ENCODE measurements around the gene LARGE1.

LARGE1 gene

DNA sequence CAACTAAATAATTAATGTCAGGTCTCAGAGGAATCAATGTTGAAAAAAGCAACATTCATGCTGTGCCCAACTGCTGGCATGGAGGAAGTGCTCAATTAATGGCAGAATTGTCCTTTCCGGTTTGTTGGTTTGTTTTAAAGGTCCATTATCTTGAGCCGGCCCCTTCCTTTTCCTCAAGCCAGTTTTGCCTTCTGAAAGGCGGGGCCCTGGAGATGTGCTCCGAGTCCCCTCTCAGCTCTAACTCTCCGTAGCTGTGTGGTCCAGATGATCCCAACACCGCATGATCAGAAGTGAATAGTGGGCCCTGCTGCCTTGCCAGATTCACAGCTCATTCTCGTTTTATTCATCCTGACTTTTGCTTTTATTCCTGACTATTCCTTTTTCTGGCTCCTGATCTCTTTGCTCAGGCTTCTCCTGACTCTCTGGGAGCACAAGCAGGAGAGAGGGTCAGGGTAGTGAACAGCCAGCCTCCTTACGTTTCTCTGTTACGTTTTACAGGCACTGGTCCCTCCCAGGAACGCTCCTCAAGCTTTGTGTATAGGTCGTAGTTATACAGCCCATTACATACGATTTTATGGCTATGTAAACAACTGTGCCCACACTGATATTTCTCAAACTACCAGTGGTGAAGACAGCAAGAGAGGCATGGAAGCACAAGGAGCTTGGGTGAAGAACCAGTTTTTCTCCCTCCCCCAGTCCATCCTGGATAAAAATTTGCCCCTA is 265.9 kb downstream of the LARGE1 start:
- no peak for DNase-seq (ENCODE audit: low read depth)
- TF ChIP-seq, protein P1, sequence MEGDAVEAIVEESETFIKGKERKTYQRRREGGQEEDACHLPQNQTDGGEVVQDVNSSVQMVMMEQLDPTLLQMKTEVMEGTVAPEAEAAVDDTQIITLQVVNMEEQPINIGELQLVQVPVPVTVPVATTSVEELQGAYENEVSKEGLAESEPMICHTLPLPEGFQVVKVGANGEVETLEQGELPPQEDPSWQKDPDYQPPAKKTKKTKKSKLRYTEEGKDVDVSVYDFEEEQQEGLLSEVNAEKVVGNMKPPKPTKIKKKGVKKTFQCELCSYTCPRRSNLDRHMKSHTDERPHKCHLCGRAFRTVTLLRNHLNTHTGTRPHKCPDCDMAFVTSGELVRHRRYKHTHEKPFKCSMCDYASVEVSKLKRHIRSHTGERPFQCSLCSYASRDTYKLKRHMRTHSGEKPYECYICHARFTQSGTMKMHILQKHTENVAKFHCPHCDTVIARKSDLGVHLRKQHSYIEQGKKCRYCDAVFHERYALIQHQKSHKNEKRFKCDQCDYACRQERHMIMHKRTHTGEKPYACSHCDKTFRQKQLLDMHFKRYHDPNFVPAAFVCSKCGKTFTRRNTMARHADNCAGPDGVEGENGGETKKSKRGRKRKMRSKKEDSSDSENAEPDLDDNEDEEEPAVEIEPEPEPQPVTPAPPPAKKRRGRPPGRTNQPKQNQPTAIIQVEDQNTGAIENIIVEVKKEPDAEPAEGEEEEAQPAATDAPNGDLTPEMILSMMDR (IDR thresholded peaks at IDR 0.05; ENCODE audit: low read depth, low read length): no peak
- no peak for TF ChIP-seq MYC (IDR thresholded peaks at IDR 0.05; ENCODE audit: low read depth, low read length)
- no peak overlapping the region for H3K4me3 ChIP-seq (ENCODE audit: low read depth, low read length)

DNA sequence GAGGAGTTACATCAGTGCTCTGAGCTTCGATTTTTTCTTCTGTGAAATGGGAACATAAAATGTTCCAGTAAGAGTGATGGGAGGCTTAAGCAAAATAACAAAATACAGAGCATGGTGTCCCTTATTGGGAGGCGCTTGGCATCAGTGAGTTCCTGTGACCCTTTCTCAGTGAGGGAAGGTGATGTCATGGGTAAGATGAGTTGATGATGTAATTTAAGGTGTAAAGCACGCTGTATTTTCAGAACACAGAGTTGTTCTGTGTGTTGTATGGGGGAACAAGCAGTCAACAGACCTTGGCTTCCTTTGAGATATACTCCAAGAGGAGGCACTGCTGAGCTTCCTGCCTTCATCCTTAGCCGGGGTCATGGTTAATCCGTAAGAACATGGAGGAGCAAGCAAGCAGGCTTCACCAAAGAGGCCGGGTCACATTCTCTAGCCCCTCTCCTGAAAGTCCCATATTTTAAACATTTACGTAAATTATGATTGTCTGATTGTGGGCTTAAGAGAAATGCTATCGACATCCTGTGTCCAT is 266.7 kb downstream of the LARGE1 start:
- TF ChIP-seq, protein P2, sequence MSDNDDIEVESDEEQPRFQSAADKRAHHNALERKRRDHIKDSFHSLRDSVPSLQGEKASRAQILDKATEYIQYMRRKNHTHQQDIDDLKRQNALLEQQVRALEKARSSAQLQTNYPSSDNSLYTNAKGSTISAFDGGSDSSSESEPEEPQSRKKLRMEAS (IDR thresholded peaks at IDR 0.05; ENCODE audit: low read depth, low read length): no peak
- no peak for TF ChIP-seq POLR2A (IDR thresholded peaks at IDR 0.05; ENCODE audit: extremely low read depth, insufficient read length)
- TF ChIP-seq, protein P1 (IDR thresholded peaks at IDR 0.05; ENCODE audit: low read depth, low read length): no peak
- TF ChIP-seq MYC (IDR thresholded peaks at IDR 0.05; ENCODE audit: low read depth, low read length): no peak
- no peak for DNase-seq (ENCODE audit: low read depth)
- no peak overlapping the region for H3K4me3 ChIP-seq (ENCODE audit: low read depth, low read length)

DNA sequence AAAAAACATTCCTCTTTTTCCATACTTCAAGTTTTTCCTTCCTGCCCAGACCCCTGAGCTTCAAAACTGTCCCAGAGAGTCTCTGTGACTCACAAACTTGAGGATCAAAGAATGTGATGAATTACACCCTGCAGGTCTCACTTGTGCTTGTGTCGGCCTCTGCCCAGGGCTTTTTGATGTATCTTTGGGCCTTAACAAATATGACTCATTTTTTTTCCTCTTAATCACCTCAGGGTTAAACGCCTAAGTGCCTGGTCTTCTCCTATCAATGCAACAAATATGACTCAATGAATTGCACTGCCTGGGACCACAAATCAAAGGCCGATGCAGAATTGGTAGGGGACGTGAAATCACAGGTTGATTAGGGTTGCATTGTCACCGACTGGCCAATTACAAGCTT is 267.7 kb downstream of the LARGE1 start:
- TF ChIP-seq, protein P1 (IDR thresholded peaks at IDR 0.05; ENCODE audit: low read depth, low read length): no peak
- TF ChIP-seq POLR2A (IDR thresholded peaks at IDR 0.05; ENCODE audit: extremely low read depth, insufficient read length) (no peak), MYC (IDR thresholded peaks at IDR 0.05; ENCODE audit: low read depth, low read length) (no peak)
- TF ChIP-seq, protein P2 (IDR thresholded peaks at IDR 0.05; ENCODE audit: low read depth, low read length): no peak
- no peak overlapping the region for H3K4me3 ChIP-seq (ENCODE audit: low read depth, low read length)
- no peak for DNase-seq (ENCODE audit: low read depth)

DNA sequence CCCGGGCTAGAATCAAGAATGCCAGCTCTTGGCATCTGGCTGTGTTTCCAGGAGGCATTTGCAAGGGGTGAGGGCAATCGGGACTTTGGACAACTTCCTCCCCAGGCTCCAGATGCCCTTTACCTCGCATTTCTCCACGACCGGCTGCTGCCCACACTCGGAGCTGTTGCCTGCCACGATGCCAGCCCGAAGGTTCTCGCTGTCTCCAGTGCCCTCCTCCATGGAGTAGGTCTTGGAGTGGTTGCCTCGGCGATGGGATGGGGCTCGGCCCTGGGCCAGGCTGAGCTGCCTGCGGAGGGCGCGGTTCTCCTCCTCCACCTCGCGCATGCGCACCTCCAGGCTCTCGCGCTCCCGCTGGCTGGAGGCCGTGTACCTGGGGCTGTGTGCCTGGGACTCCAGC is 270.0 kb downstream of the LARGE1 start:
- no peak overlapping the region for H3K4me3 ChIP-seq (ENCODE audit: low read depth, low read length)
- TF ChIP-seq MYC (IDR thresholded peaks at IDR 0.05; ENCODE audit: low read depth, low read length) (no peak), POLR2A (IDR thresholded peaks at IDR 0.05; ENCODE audit: extremely low read depth, insufficient read length) (no peak)
- TF ChIP-seq, protein P1 (IDR thresholded peaks at IDR 0.05; ENCODE audit: low read depth, low read length): no peak
- TF ChIP-seq, protein P2 (IDR thresholded peaks at IDR 0.05; ENCODE audit: low read depth, low read length): no peak
- no peak for DNase-seq (ENCODE audit: low read depth)

DNA sequence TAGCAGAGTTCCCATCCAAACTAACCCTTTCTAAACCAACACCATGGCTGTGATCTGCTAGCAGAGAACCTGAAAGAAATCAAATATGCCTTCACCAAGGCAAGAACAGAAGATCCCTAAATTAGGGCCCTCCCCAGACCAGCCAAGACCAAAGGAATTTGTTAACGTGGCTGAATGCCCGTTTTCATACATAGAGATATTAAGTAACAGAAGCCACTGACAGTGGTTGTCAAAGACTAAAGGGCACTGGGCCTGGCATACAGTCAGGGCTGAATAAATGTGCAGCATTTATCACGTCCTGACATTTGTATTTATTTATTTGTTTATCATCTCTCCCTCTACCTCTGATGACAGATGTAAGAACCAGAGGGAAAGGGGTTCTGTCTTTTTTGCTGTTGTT is 271.8 kb downstream of the LARGE1 start:
- no peak for TF ChIP-seq MYC (IDR thresholded peaks at IDR 0.05; ENCODE audit: low read depth, low read length)

DNA sequence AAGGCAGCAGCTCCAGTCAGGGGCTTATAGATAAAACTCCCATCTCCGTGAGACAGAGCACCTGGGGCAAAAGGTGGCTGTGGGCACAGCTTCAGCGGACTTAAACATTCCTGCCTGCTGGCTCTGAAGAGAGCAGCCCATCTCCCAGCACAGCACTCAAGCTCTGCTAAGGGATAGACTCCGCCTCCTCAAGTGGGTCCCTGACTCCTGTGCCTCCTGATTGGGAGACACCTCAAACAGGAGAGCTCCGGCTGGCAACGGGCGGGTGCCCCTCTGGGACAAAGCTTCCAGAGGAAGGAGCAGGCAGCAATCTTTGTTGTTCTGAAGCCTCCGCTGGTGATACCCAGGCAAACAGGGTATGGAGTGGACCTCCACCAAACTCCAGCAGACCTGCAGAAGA is 279.4 kb downstream of the LARGE1 start:
- no peak for DNase-seq (ENCODE audit: low read depth)
- TF ChIP-seq, protein P2 (IDR thresholded peaks at IDR 0.05; ENCODE audit: low read depth, low read length): no peak
- TF ChIP-seq, protein P1 (IDR thresholded peaks at IDR 0.05; ENCODE audit: low read depth, low read length): no peak
- TF ChIP-seq MYC (IDR thresholded peaks at IDR 0.05; ENCODE audit: low read depth, low read length) (no peak), POLR2A (IDR thresholded peaks at IDR 0.05; ENCODE audit: extremely low read depth, insufficient read length) (no peak)
- H3K4me3 ChIP-seq (ENCODE audit: low read depth, low read length): no peak overlapping the region

More for the DNA sequence above, 271.8 kb downstream of the LARGE1 start:
- no peak overlapping the region for H3K4me3 ChIP-seq (ENCODE audit: low read depth, low read length)
- DNase-seq (ENCODE audit: low read depth): no peak

All from NB4 (cell line).